Activated CD4-positive, alpha-beta T cell treated with anti-CD3 and anti-CD28 coated beads, Interleukin-2, amount 10 ng/mL, durations not matched to agents 24 days and 14 days (primary cell): ENCODE data around the gene SLC6A3. TPM values are rescaled to one million over a fixed set of nuclear protein-coding genes. Genes with fewer than 3 reads are reported as not detected.
"Not testable (repeated sequence)": the region's sequence is repeated elsewhere in the genome, so short reads cannot be mapped to it uniquely, and the experiment has no call there.

Experiments used
- DNase-seq: peaks from one replicate; pipeline ENCODE4 v3.0.0; 2022
- H3K27ac Mint-ChIP-seq: one replicate; pipeline ENCODE4 v1.8.0; 2022; ENCODE audit warnings: mild to moderate bottlenecking, mixed read lengths
- H3K27me3 Mint-ChIP-seq: one replicate; pipeline ENCODE4 v1.8.0; 2022; ENCODE audit warnings: mixed read lengths
- H3K36me3 Mint-ChIP-seq: one replicate; pipeline ENCODE4 v1.8.0; 2022; ENCODE audit warnings: low read depth, mild to moderate bottlenecking, mixed read lengths
- H3K4me1 Mint-ChIP-seq: one replicate; pipeline ENCODE4 v1.8.0; 2021; ENCODE audit warnings: mixed read lengths
- H3K4me3 Mint-ChIP-seq: one replicate; pipeline ENCODE4 v1.8.0; 2022; ENCODE audit warnings: mild to moderate bottlenecking, moderate library complexity, mixed read lengths
- H3K9me3 Mint-ChIP-seq: one replicate; pipeline ENCODE4 v1.8.0; 2021; ENCODE audit warnings: mixed read lengths
- intact Hi-C: fragments of 100-400 bp; cut with micrococcal nuclease; formaldehyde crosslinking; loops from one replicate; pipeline ENCODE4 v1.15.1; 2023
- total RNA-seq: library from RNA; stranded (reverse); gene quantifications from 2 replicates; pipeline ENCODE4 v1.2.3, GENCODE V29; 2022

SLC6A3 gene
- total RNA-seq, 1 donor from 2014 or later = not detected

DNA sequence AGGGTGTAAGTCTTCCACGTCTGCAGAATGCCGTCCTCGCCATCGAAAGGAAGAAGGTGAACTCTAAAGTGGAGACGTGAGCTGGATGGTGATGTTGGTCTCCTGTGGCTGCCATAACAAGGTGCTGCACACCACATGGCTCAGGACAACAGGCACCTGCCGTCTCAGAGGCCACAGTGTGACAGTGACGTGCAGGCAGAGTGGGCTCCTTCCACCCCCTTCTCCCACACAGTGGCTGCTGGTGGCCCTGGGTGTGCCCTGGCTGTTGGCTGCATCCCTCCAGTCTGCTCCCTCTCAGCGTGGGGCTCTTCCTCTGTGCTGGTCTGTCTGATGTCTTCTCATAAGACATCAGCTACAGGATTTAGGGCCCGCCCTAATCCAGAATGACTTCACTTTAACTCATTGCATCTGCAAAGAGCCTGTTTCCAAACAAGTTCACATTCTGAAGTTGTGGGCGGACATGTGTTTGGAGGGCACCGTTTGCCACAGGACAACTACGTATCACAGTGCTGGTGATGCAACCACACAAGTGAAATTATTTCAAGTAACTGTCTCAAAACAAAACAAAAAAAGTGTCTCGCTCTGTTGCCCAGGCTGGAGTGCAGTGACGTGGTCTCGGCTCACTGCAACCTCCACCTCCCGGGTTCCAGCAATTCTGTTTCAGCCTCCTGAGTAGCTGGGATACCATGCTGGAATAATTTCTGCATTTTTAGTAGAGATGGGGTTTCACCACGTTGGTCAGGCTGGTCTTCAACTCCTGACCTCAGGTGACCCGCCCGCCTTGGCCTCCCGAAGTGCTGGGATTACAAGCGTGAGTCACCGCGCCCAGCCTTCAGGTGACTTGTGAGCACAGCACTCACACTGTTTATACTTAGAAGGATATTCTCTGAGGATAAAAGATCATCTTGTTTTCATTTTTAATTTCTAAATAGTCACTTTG is 69.1 kb downstream of the SLC6A3 start:
- H3K4me1 Mint-ChIP-seq = peaks cover 2% of the 10 kb centered on the region
- intact Hi-C loops = no loop called here
- no peak overlapping the region for H3K4me3 Mint-ChIP-seq
- no peak overlapping the region for H3K27ac Mint-ChIP-seq
- no peaks in the 10 kb centered on the region for H3K36me3 Mint-ChIP-seq
- no peaks in the 10 kb centered on the region for H3K9me3 Mint-ChIP-seq
- no peak for DNase-seq
- H3K27me3 Mint-ChIP-seq = peaks cover 7% of the 10 kb centered on the region

DNA sequence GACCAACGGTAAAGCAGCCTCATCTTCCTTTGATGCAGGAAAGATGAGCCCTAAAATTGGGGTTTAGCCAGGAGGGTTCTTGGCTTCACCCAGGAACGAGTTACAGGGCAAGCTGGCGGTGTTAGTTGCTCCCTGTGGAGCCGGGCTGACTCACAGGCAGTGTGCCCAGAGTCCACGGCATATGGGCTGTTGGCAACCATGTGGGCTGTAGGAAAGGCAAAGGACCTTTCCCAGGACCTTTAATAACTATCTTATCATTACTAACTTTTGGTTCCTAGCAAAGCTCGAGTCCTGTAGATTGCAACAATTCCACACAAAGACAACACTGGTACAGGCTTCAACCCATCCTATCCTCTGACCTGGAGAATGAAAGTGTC is 70.6 kb downstream of the SLC6A3 start:
- intact Hi-C loops = no loop called here
- DNase-seq = no peak
- H3K36me3 Mint-ChIP-seq = no peaks in the 10 kb centered on the region
- H3K27ac Mint-ChIP-seq = no peak overlapping the region
- peaks cover 7% of the 10 kb centered on the region for H3K27me3 Mint-ChIP-seq
- H3K4me3 Mint-ChIP-seq = no peak overlapping the region
- no peaks in the 10 kb centered on the region for H3K4me1 Mint-ChIP-seq
- no peaks in the 10 kb centered on the region for H3K9me3 Mint-ChIP-seq

DNA sequence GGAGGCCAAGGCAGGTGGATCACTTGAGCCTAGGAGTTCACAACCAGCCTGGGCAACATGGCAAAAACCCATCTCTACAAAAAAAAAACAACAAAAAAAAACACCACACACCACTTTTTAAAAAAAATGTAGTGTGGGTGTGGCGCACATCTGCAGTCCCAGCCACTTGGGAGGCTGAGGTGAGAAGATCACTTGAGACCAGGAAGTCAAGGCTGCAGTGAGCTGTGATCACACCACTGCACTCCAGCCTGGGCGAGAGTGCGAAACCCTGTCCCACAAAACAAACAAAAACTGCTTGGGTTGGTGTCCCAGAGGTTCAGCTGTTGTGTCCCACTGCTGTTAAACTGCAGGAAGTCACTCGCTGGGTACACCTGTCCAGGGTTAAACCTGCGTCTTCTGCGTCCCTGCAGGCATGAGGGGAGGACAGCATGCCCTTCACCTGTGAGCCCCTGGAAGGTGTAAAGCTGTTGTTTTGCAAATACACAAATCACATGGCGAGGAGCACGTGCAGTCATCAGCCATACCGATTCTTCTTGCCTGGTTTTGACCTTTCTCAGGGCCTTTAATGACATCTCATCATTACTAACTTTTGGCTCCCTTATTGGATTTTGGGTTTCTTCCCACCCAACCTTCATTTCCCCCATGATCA is 71.1 kb downstream of the SLC6A3 start:
- intact Hi-C loops = no loop called here
- Mint-ChIP-seq H3K27ac (no peak overlapping the region), H3K4me1 (no peaks in the 10 kb centered on the region), H3K27me3 (peaks cover 7% of the 10 kb centered on the region), H3K4me3 (no peak overlapping the region), H3K9me3 (no peaks in the 10 kb centered on the region), H3K36me3 (no peaks in the 10 kb centered on the region)
- no peak for DNase-seq

DNA sequence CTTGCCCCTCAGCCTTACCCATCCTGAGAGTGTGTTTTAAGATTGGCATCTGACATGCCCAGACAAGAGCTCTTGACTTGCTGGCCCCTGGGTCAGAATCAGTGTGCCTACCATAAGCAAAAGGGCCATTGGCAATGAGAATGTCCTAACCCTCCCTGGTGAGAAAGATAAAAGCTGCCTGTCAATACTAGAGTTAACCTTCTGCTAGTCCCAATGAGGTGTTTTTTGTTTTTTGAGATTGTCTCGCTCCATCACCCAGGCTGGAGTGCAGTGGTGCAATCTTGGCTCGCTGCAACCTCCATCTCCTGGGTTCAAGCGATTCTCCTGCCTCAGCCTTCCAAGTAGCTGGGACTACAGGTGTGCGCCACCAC is 73.3 kb downstream of the SLC6A3 start:
- H3K27me3 Mint-ChIP-seq, H3K4me3 Mint-ChIP-seq, H3K36me3 Mint-ChIP-seq, intact Hi-C loops, H3K4me1 Mint-ChIP-seq, H3K9me3 Mint-ChIP-seq, H3K27ac Mint-ChIP-seq, DNase-seq: not testable (repeated sequence)

DNA sequence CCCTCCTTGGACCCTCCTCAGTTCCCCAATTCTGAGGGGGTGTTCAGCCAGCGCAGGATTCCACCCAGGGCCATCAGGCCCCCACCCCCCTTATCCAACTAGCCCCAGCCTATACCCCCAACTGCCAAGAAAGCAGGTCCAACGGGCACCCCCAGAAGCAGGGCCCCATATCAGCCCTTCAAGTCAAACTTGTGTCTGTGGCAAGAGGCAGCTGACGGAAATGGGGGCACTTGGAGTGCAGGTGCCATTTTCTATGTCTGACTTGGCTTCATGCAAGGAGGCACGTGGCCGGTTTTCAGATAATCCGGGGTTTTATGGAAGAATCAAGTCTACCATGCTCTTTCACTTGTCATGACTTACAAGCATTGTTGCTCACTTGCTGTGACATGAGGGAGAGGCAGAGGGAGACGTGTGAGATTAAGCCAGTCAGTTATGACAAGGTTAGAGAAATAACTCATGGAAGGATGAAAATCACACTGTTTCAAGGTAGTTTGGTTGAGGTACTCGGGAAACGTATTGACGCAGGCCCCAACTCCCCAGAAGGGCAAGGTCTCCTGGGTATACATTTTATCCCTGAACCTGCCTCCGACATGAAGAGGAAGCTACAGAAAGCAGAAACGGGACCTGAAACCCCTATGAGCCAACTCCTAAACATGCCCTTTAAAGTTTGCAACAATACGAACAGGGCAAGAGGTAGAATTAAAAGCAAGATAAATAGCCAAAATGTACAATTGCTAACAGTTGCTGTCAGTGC is 73.8 kb downstream of the SLC6A3 start:
- no peak overlapping the region for H3K27ac Mint-ChIP-seq
- peaks cover 7% of the 10 kb centered on the region for H3K27me3 Mint-ChIP-seq
- no peak for DNase-seq
- H3K4me3 Mint-ChIP-seq = no peak overlapping the region
- H3K36me3 Mint-ChIP-seq = no peaks in the 10 kb centered on the region
- no peaks in the 10 kb centered on the region for H3K9me3 Mint-ChIP-seq
- intact Hi-C loops = no loop called here
- H3K4me1 Mint-ChIP-seq = no peaks in the 10 kb centered on the region

DNA sequence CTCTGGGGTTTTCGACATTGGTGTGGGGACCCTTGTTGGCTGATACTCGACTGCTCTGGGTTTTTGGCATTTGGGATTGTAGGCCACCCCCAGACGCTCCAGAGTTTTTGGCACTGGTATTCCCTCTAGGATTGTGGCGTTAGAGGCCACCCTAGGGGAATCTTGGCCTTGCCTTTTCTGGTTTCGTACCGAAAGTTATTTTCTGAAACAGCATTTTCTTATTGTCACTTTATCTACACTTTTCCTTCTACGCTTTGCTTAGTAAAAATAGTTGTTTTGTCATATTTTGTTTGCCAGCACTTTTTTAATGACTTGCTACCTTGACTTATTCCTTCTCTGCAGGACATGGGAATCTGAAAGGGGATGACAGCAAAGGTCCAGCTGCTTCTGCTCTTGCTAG is 75.2 kb downstream of the SLC6A3 start:
- Mint-ChIP-seq H3K9me3 (no peaks in the 10 kb centered on the region), H3K27ac (no peak overlapping the region), H3K36me3 (no peaks in the 10 kb centered on the region), H3K4me3 (no peak overlapping the region), H3K27me3 (peaks cover 10% of the 10 kb centered on the region), H3K4me1 (no peaks in the 10 kb centered on the region)
- intact Hi-C loops = no loop called here
- DNase-seq = no peak

DNA sequence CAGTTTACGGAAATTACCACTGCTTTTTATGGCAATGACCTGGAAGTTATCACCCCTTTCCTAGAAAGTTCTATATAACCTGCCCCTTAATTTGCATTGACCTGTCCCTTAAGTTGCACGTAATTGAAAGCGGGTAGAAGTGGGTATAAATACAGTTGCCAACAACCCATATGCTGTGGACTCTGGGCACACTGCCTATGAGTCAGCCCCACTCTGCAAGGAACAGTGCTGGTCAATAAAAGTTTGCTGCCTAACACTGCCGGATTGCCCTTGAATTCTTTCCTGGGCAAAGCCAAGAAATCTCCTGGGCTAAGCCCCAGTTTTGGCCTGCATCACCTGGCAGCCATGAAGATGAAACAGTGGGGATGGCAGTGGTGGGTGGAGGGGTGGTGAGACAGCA is 76.5 kb downstream of the SLC6A3 start:
- Mint-ChIP-seq H3K4me3 (no peak overlapping the region), H3K9me3 (no peaks in the 10 kb centered on the region), H3K27me3 (peaks cover 14% of the 10 kb centered on the region), H3K36me3 (no peaks in the 10 kb centered on the region), H3K4me1 (no peaks in the 10 kb centered on the region), H3K27ac (no peak overlapping the region)
- intact Hi-C loops = no loop called here
- no peak for DNase-seq

DNA sequence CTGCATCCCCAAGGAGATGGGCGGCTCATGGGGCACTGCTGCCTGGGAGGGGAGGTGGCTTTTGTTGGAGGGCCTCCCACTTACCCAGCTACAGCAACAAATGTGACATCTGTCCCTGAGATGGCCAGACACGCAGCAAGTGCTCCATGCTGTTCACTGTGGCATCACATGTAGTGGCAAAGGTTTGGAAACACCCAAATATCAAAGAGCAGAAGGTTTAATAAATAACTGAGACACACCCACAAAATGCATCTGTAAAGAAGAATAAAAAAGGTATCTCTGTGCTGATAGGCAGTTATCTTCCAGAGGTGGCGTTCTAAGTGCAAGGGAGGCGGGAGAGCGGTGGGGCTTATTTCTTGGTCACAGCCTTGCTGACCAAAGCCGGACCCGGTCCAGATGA is 77.0 kb downstream of the SLC6A3 start:
- intact Hi-C loops = no loop called here
- no peak for DNase-seq
- Mint-ChIP-seq H3K4me3 (no peak overlapping the region), H3K27ac (no peak overlapping the region), H3K36me3 (no peaks in the 10 kb centered on the region), H3K9me3 (no peaks in the 10 kb centered on the region), H3K4me1 (no peaks in the 10 kb centered on the region), H3K27me3 (peaks cover 16% of the 10 kb centered on the region)

DNA sequence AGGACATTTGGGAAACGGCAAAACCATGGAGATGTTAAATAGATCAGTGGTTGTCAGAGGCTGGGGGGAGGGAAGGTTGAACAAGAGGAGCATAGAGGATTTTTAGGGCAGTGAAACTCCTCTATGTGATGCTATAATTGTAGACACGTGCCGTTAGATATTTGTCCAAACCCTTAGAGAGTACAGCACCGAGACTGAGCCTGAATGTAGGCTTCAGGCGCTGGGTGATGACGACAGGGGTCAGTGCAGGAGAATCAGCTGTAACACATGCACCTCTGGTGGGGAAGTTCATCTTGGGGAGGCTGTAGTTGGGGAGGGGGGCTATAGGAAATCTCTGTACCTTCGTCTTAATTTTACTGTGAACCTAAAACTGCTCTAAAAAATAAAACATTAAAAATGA is 78.1 kb downstream of the SLC6A3 start:
- H3K9me3 Mint-ChIP-seq = no peaks in the 10 kb centered on the region
- intact Hi-C loops = no loop called here
- no peaks in the 10 kb centered on the region for H3K4me1 Mint-ChIP-seq
- H3K4me3 Mint-ChIP-seq = no peak overlapping the region
- peaks cover 11% of the 10 kb centered on the region for H3K27me3 Mint-ChIP-seq
- no peaks in the 10 kb centered on the region for H3K36me3 Mint-ChIP-seq
- no peak for DNase-seq
- H3K27ac Mint-ChIP-seq = no peak overlapping the region

DNA sequence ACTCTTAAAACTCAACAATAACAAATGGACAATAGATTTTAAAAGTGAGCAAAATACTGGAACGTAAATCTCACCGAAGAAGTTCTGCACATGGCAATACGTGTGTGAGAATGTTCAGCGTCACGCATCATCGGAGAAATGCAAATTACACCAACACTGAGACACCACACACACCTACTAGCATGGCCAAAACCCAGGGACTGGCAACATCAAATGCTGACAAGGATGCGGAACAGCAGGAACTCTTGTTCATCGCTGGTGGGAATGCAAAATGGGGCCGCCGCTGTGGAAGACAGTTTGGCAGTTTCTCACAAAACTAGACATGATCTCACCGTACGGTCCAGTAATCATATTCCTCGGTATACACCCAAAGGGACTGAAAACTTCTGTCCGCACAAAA is 78.7 kb downstream of the SLC6A3 start:
- Mint-ChIP-seq H3K36me3 (no peaks in the 10 kb centered on the region), H3K27ac (no peak overlapping the region), H3K9me3 (no peaks in the 10 kb centered on the region), H3K4me3 (no peak overlapping the region), H3K4me1 (no peaks in the 10 kb centered on the region), H3K27me3 (peaks cover 11% of the 10 kb centered on the region)
- DNase-seq = no peak
- intact Hi-C loops = no loop called here

DNA sequence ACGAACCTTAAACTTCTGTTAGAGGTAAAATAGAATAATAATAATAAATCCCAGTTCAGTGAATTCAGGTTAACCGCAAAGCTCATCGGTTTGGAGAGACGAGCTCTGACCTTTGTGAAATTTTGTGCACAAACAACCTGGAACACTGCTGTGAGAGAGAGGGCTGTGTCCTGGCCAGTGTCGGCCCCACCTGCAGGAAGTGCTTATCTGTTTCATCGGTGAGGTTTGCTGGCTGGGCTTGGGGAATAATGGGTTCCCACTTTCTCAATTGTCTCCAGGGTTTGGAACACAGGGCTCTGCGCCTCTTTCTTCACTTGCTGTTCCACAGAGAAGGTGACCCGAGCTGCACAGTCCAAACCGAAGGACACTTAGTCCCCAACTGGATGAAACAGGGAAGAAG is 81.0 kb downstream of the SLC6A3 start:
- H3K27ac Mint-ChIP-seq = no peak overlapping the region
- no peaks in the 10 kb centered on the region for H3K4me1 Mint-ChIP-seq
- no peaks in the 10 kb centered on the region for H3K9me3 Mint-ChIP-seq
- peaks cover 11% of the 10 kb centered on the region for H3K27me3 Mint-ChIP-seq
- DNase-seq = no peak
- H3K4me3 Mint-ChIP-seq = no peak overlapping the region
- intact Hi-C loops = no loop called here
- H3K36me3 Mint-ChIP-seq = no peaks in the 10 kb centered on the region

DNA sequence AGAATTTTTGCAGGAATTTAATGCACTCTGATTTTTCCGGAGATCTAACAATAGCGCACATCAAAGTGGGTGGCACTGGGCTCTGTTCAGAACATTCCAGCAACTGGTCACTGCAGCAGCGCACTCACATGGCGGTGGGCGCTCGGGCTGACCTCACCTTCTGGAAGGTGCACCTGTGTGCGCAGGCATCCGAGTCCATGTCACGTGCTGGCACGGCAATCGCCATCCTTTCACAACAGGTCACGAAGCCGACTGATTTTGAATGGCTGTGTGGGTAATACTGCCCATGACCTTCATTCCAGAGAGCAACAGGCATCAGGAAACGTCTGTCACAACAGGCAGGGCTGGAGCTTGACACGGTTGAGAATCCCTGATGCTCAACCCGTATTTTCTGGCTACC is 81.7 kb downstream of the SLC6A3 start:
- H3K9me3 Mint-ChIP-seq = no peaks in the 10 kb centered on the region
- H3K4me3 Mint-ChIP-seq = no peak overlapping the region
- H3K27ac Mint-ChIP-seq = no peak overlapping the region
- intact Hi-C loops = no loop called here
- H3K4me1 Mint-ChIP-seq = no peaks in the 10 kb centered on the region
- no peaks in the 10 kb centered on the region for H3K36me3 Mint-ChIP-seq
- peaks cover 11% of the 10 kb centered on the region for H3K27me3 Mint-ChIP-seq
- DNase-seq = no peak

DNA sequence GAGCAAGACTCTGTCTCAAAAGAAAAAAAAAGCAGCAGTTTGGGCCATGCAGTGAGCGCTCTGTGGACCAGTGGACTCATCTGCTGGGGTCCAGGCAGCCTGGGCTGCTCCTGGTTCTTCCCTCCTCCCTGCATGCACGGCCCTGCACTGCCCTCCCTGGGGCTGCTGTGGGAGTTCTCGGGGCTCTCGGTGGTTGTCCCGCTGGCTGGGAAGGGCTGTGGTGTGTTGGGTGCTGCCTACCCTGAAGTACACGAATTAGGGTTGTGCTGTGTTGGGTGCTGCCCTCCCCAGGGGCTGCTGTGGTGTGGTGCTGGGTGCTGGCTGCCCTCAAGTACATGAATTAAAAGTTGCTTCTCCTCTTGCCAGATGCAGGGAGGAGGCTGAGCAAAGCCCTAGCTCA is 82.1 kb downstream of the SLC6A3 start:
- intact Hi-C loops = no loop called here
- DNase-seq = no peak
- Mint-ChIP-seq H3K27ac (no peak overlapping the region), H3K36me3 (no peaks in the 10 kb centered on the region), H3K4me3 (no peak overlapping the region), H3K9me3 (no peaks in the 10 kb centered on the region), H3K4me1 (no peaks in the 10 kb centered on the region), H3K27me3 (peaks cover 11% of the 10 kb centered on the region)
